ENCODE data around the gene CDCA3.

DNA sequence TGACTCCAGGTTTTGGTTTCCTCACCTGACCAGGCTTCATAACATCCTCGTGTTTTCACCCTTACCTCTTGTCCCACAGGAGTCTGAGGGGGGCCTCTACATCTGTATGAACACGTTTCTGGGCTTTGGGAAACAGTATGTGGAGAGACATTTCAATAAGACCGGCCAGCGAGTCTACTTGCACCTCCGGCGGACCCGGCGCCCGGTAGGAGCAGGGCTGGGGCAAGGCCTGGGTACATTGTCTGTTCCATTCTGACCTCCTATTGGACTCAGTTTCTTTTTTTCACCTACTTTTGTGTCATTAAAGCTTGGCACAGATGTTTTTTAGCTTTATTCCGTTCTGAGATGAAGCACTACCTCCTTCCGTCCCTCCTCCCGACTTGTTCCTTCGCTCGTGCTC lies 4.2 kb upstream of the CDCA3 start:
- TF ChIP-seq, protein P1, sequence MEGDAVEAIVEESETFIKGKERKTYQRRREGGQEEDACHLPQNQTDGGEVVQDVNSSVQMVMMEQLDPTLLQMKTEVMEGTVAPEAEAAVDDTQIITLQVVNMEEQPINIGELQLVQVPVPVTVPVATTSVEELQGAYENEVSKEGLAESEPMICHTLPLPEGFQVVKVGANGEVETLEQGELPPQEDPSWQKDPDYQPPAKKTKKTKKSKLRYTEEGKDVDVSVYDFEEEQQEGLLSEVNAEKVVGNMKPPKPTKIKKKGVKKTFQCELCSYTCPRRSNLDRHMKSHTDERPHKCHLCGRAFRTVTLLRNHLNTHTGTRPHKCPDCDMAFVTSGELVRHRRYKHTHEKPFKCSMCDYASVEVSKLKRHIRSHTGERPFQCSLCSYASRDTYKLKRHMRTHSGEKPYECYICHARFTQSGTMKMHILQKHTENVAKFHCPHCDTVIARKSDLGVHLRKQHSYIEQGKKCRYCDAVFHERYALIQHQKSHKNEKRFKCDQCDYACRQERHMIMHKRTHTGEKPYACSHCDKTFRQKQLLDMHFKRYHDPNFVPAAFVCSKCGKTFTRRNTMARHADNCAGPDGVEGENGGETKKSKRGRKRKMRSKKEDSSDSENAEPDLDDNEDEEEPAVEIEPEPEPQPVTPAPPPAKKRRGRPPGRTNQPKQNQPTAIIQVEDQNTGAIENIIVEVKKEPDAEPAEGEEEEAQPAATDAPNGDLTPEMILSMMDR (conservative IDR thresholded peaks at IDR 0.05; ENCODE audit: low read depth, low read length) = no peak
- no peak for TF ChIP-seq BHLHE40 (IDR thresholded peaks at IDR 0.05; ENCODE audit: low read depth, low read length)
- TF ChIP-seq RFX5 (IDR thresholded peaks at IDR 0.05; ENCODE audit: low read depth, low read length) = no peak
- TF ChIP-seq CEBPB (IDR thresholded peaks at IDR 0.05; ENCODE audit: low read depth, low read length) = no peak
- no peak for TF ChIP-seq RCOR1 (IDR thresholded peaks at IDR 0.05; ENCODE audit: insufficient replicate concordance, low read length)
- TF ChIP-seq, protein P2, sequence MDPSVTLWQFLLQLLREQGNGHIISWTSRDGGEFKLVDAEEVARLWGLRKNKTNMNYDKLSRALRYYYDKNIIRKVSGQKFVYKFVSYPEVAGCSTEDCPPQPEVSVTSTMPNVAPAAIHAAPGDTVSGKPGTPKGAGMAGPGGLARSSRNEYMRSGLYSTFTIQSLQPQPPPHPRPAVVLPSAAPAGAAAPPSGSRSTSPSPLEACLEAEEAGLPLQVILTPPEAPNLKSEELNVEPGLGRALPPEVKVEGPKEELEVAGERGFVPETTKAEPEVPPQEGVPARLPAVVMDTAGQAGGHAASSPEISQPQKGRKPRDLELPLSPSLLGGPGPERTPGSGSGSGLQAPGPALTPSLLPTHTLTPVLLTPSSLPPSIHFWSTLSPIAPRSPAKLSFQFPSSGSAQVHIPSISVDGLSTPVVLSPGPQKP (IDR thresholded peaks at IDR 0.05; ENCODE audit: borderline replicate concordance, low read depth, low read length) = no peak
- no peak for TF ChIP-seq MAZ (IDR thresholded peaks at IDR 0.05; ENCODE audit: borderline replicate concordance, low read depth, low read length)
- TF ChIP-seq POLR2A (IDR thresholded peaks at IDR 0.05; ENCODE audit: low read depth, low read length) = no peak
- TF ChIP-seq MXI1 (IDR thresholded peaks at IDR 0.05; ENCODE audit: borderline replicate concordance, low read depth, low read length) = no peak
- TF ChIP-seq SMC3 (IDR thresholded peaks at IDR 0.05; ENCODE audit: low read depth, low read length) = no peak
- no peak for TF ChIP-seq RAD21 (IDR thresholded peaks at IDR 0.05; ENCODE audit: low read length)
- no peak for TF ChIP-seq MAFK (IDR thresholded peaks at IDR 0.05; ENCODE audit: low read depth, low read length)
- no peak for TF ChIP-seq NFE2L2 (IDR thresholded peaks at IDR 0.05; ENCODE audit: low read depth, low read length)
